Medulla oblongata (tissue), 1 donor: ENCODE data around the gene PTTG1.

Source experiments
- DNase-seq: peaks from one replicate; pipeline ENCODE4 v3.0.0-alpha.2; 2015; ENCODE audit errors: extremely low spot score

The PTTG1 gene

DNA sequence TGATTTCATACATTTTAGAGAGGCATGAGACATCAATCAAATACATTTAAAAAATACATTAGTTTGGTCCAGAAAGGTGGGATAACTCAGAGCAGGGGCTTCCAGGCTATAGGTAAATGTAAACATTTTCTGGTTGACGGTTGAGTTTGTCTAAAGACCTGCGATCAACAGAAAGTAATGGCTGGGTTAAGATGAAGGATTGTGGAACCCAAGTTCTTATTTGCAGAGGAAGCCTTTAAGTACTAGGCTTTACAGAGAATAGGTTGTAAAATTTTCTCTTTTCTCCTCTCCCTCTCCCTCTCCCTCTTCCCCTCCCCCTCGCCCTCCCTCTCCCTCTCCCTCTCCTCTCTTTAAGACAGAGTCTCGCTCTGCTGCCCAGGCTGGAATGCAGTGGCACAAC is 50.8 kb downstream of the PTTG1 start:
- no peak for DNase-seq

GRCh38 chr5:160473681-160474080 is 52.0 kb downstream of the PTTG1 start:
- DNase-seq, result no peak

DNA sequence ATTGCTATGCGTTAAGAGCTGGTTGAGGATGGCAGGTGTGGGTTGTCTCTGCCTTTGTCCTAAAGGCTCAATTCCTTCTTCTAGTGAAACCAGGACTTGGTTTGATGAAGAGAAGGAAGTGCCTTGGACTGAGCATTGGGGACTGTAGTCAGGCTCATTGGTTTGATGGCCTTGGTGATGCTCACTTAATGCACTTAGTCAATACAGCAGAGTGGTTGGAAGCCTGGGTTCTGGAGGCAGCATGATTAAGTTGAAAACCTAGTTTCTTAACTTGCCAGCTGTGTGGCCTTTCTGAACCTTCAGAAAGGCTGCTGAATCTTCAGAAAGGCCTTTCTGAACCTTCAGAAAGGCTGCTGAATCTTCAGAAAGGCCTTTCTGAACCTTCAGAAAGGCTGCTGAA is 52.4 kb downstream of the PTTG1 start:
- no peak for DNase-seq

DNA sequence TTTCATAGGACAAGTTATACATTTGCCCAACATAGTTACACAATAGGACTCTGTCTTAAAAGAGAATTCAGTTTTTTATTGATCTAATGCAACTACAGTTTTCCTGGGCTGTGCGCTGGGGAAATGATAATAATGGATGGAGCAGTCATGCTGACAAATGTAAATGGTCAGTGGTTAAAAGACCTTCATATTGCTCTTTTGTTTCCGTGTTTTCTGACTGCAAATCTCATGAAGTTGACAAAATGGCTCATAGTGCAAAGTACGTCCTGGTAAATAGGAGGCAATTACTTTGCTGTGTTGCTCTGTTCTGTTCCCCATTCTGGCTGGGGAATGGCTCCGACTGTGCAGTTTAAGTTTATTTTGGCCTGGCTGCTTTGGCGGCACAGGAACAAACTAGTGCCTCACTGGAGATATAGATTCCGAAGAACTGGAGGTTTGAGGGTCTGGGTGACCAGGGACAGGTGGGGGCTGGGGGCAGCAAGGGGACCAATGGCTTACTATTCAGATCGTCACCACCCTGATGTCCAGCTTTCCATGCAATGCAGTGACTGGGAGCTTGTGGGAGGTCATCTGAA is 54.3 kb downstream of the PTTG1 start:
- DNase-seq, result no peak

GRCh38 chr5:160477266-160477970 is 55.8 kb downstream of the PTTG1 start:
- DNase-seq, result no peak

- no peak for DNase-seq
These were observed 56.5 kb downstream of the PTTG1 start for GRCh38 chr5:160478163-160478562.
